ENCODE results near the gene ICA1L. TPM values are rescaled to one million over a fixed set of nuclear protein-coding genes. Genes with fewer than 3 reads are reported as not detected.
A peak's percentile ranks its signal among the peaks of the same experiment; 100 is the strongest.

ICA1L gene
- total and polyA plus RNA-seq, 2 of the 13 experiments (the other 11 are each of a cell fraction or from before 2014, with no cell fraction given): 1.5 to 2.4 TPM

DNA sequence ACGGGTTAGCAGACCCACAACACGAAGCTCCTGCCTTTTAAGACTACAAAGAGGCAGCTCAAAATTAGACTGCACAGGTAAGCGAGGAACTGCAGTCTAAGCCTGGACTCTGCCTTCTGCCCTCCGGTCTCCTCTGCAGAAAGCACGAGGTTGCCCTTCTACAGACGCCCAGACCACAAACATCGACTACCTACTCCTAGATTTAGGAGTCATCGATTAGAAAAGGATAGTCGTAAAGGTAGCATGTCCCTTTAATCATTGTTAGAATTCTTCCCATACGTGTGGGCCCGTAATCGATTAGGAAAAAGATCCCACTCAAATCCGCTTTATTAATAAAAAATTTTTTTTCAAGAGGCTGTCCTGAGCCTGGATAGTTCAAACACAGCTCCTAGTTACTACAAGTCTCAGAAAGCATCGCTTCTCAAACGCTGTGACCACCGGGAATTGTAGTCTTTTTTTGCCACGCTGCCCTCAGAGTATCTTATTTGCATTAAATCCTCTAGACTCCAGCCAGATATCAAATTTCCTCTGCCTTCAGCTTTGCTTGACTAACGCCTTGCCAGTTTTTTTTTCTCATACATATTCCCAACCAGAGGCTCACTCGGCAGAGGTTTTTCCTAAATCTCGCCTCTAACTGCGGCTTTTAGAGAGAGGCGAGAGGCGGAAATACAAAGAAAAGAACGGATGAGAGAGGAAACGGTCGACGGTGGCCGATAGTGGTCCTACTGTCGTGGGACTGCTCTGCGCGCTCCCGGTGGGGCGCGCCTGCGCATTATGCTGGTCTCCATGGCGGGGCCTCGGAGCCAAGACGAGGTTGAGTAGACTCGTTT is 40.2 kb upstream of the ICA1L start, which contains the start of the genes CARF and WDR12 (continued):
- TF ChIP-seq, protein P1, sequence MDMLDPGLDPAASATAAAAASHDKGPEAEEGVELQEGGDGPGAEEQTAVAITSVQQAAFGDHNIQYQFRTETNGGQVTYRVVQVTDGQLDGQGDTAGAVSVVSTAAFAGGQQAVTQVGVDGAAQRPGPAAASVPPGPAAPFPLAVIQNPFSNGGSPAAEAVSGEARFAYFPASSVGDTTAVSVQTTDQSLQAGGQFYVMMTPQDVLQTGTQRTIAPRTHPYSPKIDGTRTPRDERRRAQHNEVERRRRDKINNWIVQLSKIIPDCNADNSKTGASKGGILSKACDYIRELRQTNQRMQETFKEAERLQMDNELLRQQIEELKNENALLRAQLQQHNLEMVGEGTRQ (IDR thresholded peaks at IDR 0.05; ENCODE audit: low read depth, low read length): no peak
- TF ChIP-seq, protein P1 (CRISPR knock-in tag; IDR thresholded peaks at IDR 0.05; ENCODE audit: borderline replicate concordance): no peak
- TF ChIP-seq, protein P2, sequence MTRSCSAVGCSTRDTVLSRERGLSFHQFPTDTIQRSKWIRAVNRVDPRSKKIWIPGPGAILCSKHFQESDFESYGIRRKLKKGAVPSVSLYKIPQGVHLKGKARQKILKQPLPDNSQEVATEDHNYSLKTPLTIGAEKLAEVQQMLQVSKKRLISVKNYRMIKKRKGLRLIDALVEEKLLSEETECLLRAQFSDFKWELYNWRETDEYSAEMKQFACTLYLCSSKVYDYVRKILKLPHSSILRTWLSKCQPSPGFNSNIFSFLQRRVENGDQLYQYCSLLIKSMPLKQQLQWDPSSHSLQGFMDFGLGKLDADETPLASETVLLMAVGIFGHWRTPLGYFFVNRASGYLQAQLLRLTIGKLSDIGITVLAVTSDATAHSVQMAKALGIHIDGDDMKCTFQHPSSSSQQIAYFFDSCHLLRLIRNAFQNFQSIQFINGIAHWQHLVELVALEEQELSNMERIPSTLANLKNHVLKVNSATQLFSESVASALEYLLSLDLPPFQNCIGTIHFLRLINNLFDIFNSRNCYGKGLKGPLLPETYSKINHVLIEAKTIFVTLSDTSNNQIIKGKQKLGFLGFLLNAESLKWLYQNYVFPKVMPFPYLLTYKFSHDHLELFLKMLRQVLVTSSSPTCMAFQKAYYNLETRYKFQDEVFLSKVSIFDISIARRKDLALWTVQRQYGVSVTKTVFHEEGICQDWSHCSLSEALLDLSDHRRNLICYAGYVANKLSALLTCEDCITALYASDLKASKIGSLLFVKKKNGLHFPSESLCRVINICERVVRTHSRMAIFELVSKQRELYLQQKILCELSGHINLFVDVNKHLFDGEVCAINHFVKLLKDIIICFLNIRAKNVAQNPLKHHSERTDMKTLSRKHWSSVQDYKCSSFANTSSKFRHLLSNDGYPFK (CRISPR knock-in tag; IDR thresholded peaks at IDR 0.05; ENCODE audit: borderline replicate concordance): peak; percentile 65; the same call in 1 of the 2 replicates
- TF ChIP-seq, protein P3, sequence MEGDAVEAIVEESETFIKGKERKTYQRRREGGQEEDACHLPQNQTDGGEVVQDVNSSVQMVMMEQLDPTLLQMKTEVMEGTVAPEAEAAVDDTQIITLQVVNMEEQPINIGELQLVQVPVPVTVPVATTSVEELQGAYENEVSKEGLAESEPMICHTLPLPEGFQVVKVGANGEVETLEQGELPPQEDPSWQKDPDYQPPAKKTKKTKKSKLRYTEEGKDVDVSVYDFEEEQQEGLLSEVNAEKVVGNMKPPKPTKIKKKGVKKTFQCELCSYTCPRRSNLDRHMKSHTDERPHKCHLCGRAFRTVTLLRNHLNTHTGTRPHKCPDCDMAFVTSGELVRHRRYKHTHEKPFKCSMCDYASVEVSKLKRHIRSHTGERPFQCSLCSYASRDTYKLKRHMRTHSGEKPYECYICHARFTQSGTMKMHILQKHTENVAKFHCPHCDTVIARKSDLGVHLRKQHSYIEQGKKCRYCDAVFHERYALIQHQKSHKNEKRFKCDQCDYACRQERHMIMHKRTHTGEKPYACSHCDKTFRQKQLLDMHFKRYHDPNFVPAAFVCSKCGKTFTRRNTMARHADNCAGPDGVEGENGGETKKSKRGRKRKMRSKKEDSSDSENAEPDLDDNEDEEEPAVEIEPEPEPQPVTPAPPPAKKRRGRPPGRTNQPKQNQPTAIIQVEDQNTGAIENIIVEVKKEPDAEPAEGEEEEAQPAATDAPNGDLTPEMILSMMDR (CRISPR knock-in tag; IDR thresholded peaks at IDR 0.05): no peak
- peak; percentile 88 for TF ChIP-seq CREM (IDR thresholded peaks at IDR 0.05)
- no peak for TF ChIP-seq CREM (CRISPR knock-in tag; IDR thresholded peaks at IDR 0.05)
- TF ChIP-seq, protein P4, sequence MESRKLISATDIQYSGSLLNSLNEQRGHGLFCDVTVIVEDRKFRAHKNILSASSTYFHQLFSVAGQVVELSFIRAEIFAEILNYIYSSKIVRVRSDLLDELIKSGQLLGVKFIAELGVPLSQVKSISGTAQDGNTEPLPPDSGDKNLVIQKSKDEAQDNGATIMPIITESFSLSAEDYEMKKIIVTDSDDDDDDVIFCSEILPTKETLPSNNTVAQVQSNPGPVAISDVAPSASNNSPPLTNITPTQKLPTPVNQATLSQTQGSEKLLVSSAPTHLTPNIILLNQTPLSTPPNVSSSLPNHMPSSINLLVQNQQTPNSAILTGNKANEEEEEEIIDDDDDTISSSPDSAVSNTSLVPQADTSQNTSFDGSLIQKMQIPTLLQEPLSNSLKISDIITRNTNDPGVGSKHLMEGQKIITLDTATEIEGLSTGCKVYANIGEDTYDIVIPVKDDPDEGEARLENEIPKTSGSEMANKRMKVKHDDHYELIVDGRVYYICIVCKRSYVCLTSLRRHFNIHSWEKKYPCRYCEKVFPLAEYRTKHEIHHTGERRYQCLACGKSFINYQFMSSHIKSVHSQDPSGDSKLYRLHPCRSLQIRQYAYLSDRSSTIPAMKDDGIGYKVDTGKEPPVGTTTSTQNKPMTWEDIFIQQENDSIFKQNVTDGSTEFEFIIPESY (CRISPR knock-in tag; IDR thresholded peaks at IDR 0.05): no peak
- TF ChIP-seq, protein P5, sequence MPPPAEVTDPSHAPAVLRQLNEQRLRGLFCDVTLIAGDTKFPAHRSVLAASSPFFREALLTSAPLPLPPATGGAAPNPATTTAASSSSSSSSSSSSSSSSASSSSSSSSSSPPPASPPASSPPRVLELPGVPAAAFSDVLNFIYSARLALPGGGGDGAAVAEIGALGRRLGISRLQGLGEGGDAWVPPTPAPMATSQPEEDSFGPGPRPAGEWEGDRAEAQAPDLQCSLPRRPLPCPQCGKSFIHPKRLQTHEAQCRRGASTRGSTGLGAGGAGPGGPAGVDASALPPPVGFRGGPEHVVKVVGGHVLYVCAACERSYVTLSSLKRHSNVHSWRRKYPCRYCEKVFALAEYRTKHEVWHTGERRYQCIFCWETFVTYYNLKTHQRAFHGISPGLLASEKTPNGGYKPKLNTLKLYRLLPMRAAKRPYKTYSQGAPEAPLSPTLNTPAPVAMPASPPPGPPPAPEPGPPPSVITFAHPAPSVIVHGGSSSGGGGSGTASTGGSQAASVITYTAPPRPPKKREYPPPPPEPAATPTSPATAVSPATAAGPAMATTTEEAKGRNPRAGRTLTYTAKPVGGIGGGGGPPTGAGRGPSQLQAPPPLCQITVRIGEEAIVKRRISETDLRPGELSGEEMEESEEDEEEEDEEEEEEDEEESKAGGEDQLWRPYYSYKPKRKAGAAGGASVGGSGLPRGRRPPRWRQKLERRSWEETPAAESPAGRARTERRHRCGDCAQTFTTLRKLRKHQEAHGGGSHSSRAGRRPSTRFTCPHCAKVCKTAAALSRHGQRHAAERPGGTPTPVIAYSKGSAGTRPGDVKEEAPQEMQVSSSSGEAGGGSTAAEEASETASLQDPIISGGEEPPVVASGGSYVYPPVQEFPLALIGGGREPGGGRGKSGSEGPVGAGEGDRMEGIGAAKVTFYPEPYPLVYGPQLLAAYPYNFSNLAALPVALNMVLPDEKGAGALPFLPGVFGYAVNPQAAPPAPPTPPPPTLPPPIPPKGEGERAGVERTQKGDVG (CRISPR knock-in tag; IDR thresholded peaks at IDR 0.05; ENCODE audit: borderline replicate concordance): 0 out of 2 replicates have a peak, but pooled peaks have one; percentile 62
- TF ChIP-seq KMT2B (CRISPR knock-in tag; IDR thresholded peaks at IDR 0.05): peak; percentile 49
- TF ChIP-seq, protein P6, sequence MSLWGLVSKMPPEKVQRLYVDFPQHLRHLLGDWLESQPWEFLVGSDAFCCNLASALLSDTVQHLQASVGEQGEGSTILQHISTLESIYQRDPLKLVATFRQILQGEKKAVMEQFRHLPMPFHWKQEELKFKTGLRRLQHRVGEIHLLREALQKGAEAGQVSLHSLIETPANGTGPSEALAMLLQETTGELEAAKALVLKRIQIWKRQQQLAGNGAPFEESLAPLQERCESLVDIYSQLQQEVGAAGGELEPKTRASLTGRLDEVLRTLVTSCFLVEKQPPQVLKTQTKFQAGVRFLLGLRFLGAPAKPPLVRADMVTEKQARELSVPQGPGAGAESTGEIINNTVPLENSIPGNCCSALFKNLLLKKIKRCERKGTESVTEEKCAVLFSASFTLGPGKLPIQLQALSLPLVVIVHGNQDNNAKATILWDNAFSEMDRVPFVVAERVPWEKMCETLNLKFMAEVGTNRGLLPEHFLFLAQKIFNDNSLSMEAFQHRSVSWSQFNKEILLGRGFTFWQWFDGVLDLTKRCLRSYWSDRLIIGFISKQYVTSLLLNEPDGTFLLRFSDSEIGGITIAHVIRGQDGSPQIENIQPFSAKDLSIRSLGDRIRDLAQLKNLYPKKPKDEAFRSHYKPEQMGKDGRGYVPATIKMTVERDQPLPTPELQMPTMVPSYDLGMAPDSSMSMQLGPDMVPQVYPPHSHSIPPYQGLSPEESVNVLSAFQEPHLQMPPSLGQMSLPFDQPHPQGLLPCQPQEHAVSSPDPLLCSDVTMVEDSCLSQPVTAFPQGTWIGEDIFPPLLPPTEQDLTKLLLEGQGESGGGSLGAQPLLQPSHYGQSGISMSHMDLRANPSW (CRISPR knock-in tag; IDR thresholded peaks at IDR 0.05; ENCODE audit: borderline replicate concordance): peak; percentile 78; the same call in 1 of the 2 replicates

All from HepG2 (cell line).